Measurements from ENCODE around the gene TLR8. TPM values are rescaled to one million over a fixed set of nuclear protein-coding genes. Genes with fewer than 3 reads are reported as not detected.

The TLR8 gene
- total RNA-seq, 1 donor from 2014 or later = not detected

- no peak for TF ChIP-seq CTCF (IDR thresholded peaks at IDR 0.05; ENCODE audit: insufficient read depth, low read depth, low read length)
- peak overlapping the region; percentile 36 for H3K4me2 ChIP-seq (ENCODE audit: low read length)
- H3K36me3 ChIP-seq (ENCODE audit: insufficient read depth, low read length) = no peaks in the 10 kb centered on the region
- no peak overlapping the region for H2AFZ ChIP-seq (ENCODE audit: low read depth, low read length)
- H3K27ac ChIP-seq (ENCODE audit: low read depth, low read length) = no peak overlapping the region
- Mint-ChIP-seq H3K36me3 (ENCODE audit: low read depth, unreplicated experiment) (no peaks in the 10 kb centered on the region), H3K27me3 (ENCODE audit: low read depth, unreplicated experiment) (peaks cover 4% of the 10 kb centered on the region), H3K9me3 (ENCODE audit: unreplicated experiment) (no peaks in the 10 kb centered on the region), H3K4me1 (ENCODE audit: low read depth, unreplicated experiment) (no peaks in the 10 kb centered on the region), H3K27ac (ENCODE audit: unreplicated experiment) (no peak overlapping the region), H3K4me3 (ENCODE audit: unreplicated experiment) (no peak overlapping the region)
- no peaks in the 10 kb centered on the region for H4K20me1 ChIP-seq (ENCODE audit: insufficient read depth, low read length)
- no peaks in the 10 kb centered on the region for H3K4me1 ChIP-seq (ENCODE audit: insufficient read depth, low read length)
- no peak overlapping the region for H3K9ac ChIP-seq (ENCODE audit: low read length)
- H3K4me3 ChIP-seq (ENCODE audit: insufficient read depth, low read depth, low read length) = no peak overlapping the region
- H3K79me2 ChIP-seq (ENCODE audit: insufficient read depth, low read length) = no peaks in the 10 kb centered on the region
- no peaks in the 10 kb centered on the region for H3K9me3 ChIP-seq (ENCODE audit: insufficient read depth, low read depth, low read length)
- no peaks in the 10 kb centered on the region for H3K27me3 ChIP-seq (ENCODE audit: insufficient read depth, low read length)
- FAIRE-seq (no peak), DNase-seq (ENCODE audit: low read depth) (no peak)
Measured at GRCh38 chrX:12877386-12877785, 29.0 kb upstream of the TLR8 start.

GRCh38 chrX:12878536-12878935 is 27.9 kb upstream of the TLR8 start:
- no peak for DNase-seq (ENCODE audit: low read depth)
- Histone ChIP-seq H3K79me2 (ENCODE audit: insufficient read depth, low read length) (no peaks in the 10 kb centered on the region), H3K9ac (ENCODE audit: low read length) (no peak overlapping the region), H3K4me1 (ENCODE audit: insufficient read depth, low read length) (no peaks in the 10 kb centered on the region), H2AFZ (ENCODE audit: low read depth, low read length) (no peak overlapping the region), H3K27me3 (ENCODE audit: insufficient read depth, low read length) (no peaks in the 10 kb centered on the region), H3K4me3 (ENCODE audit: insufficient read depth, low read depth, low read length) (no peak overlapping the region), H3K36me3 (ENCODE audit: insufficient read depth, low read length) (no peaks in the 10 kb centered on the region), H3K4me2 (ENCODE audit: low read length) (no peak overlapping the region), H3K9me3 (ENCODE audit: insufficient read depth, low read depth, low read length) (no peaks in the 10 kb centered on the region), H4K20me1 (ENCODE audit: insufficient read depth, low read length) (no peaks in the 10 kb centered on the region), H3K27ac (ENCODE audit: low read depth, low read length) (no peak overlapping the region)
- no peaks in the 10 kb centered on the region for H3K4me1 Mint-ChIP-seq (ENCODE audit: low read depth, unreplicated experiment)
- TF ChIP-seq CTCF (IDR thresholded peaks at IDR 0.05; ENCODE audit: insufficient read depth, low read depth, low read length) = no peak
- no peak for TF ChIP-seq EZH2 (IDR thresholded peaks at IDR 0.05; ENCODE audit: insufficient read depth, low read length)
- no peaks in the 10 kb centered on the region for H3K36me3 Mint-ChIP-seq (ENCODE audit: low read depth, unreplicated experiment)
- H3K9me3 Mint-ChIP-seq (ENCODE audit: unreplicated experiment) = no peaks in the 10 kb centered on the region
- H3K4me3 Mint-ChIP-seq (ENCODE audit: unreplicated experiment) = no peak overlapping the region
- peaks cover 4% of the 10 kb centered on the region for H3K27me3 Mint-ChIP-seq (ENCODE audit: low read depth, unreplicated experiment)
- FAIRE-seq = peak; percentile 86
- H3K27ac Mint-ChIP-seq (ENCODE audit: unreplicated experiment) = no peak overlapping the region

GRCh38 chrX:12881914-12882313 is 24.5 kb upstream of the TLR8 start:
- no peak overlapping the region for H3K27ac Mint-ChIP-seq (ENCODE audit: unreplicated experiment)
- no peaks in the 10 kb centered on the region for H3K9me3 Mint-ChIP-seq (ENCODE audit: unreplicated experiment)
- no peaks in the 10 kb centered on the region for H3K79me2 ChIP-seq (ENCODE audit: insufficient read depth, low read length)
- no peak overlapping the region for H3K9ac ChIP-seq (ENCODE audit: low read length)
- no peak overlapping the region for H2AFZ ChIP-seq (ENCODE audit: low read depth, low read length)
- H3K9me3 ChIP-seq (ENCODE audit: insufficient read depth, low read depth, low read length) = no peaks in the 10 kb centered on the region
- no peak for FAIRE-seq
- H4K20me1 ChIP-seq (ENCODE audit: insufficient read depth, low read length) = no peaks in the 10 kb centered on the region
- H3K4me1 Mint-ChIP-seq (ENCODE audit: low read depth, unreplicated experiment) = peaks cover 12% of the 10 kb centered on the region
- H3K36me3 Mint-ChIP-seq (ENCODE audit: low read depth, unreplicated experiment) = no peaks in the 10 kb centered on the region
- no peak for TF ChIP-seq CTCF (IDR thresholded peaks at IDR 0.05; ENCODE audit: insufficient read depth, low read depth, low read length)
- no peak for TF ChIP-seq EZH2 (IDR thresholded peaks at IDR 0.05; ENCODE audit: insufficient read depth, low read length)
- H3K4me1 ChIP-seq (ENCODE audit: insufficient read depth, low read length) = no peaks in the 10 kb centered on the region
- H3K4me2 ChIP-seq (ENCODE audit: low read length) = no peak overlapping the region
- H3K4me3 Mint-ChIP-seq (ENCODE audit: unreplicated experiment) = no peak overlapping the region
- H3K27me3 Mint-ChIP-seq (ENCODE audit: low read depth, unreplicated experiment) = peaks cover 5% of the 10 kb centered on the region
- no peak overlapping the region for H3K4me3 ChIP-seq (ENCODE audit: insufficient read depth, low read depth, low read length)
- no peak for DNase-seq (ENCODE audit: low read depth)
- H3K36me3 ChIP-seq (ENCODE audit: insufficient read depth, low read length) = no peaks in the 10 kb centered on the region
- no peaks in the 10 kb centered on the region for H3K27me3 ChIP-seq (ENCODE audit: insufficient read depth, low read length)
- H3K27ac ChIP-seq (ENCODE audit: low read depth, low read length) = no peak overlapping the region

All from astrocyte (in vitro differentiated cells and primary cell).